ENCODE data around the gene INPPL1. TPM values are rescaled to one million over a fixed set of nuclear protein-coding genes. Genes with fewer than 3 reads are reported as not detected.
A peak's percentile ranks its signal among the peaks of the same experiment; 100 is the strongest.

Gene INPPL1
- total RNA-seq, 2 donors from 2014 or later = 102 to 108 TPM

DNA sequence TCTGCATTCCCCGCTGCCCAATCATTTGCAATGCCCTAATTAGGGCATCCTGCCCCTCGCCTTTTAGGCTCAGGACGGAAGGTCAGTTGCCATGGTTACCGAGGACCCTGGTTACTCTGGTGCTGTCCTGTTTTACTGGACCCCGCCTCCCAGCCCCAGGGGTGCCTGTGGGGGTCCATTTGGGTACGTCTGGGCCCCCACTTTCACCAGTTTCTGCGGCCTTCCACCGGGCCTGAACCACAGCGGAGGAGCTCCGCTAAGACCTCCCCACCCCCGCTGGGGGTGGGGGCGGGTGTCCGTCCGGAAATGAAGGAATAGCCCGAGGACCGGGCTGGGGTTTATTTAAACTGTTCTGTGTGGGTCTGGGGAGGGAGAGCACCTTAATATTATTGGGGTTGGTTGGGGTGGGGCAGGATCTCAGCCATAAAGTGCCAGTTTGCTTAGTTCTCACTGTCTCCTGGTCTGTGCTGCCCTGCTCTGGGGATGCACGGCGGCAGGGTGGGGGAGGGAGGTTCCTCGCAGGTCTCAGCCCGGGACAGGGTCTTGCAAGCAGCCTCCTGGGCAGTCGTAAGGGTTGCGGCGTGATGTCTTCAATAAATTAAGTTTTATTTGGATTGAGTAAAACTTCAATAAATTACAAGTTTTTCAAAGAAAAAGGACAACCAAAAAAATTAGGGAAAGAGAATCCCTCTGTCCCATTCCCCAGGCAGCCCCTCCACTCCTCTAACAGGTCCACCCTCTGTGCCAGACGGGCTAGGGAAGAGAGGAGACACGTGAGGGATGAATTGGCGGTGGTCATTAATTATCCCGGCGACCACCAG, 14.1 kb downstream of the INPPL1 start:
- peaks cover 42% of the 10 kb centered on the region for H3K27me3 Mint-ChIP-seq
- no peaks in the 10 kb centered on the region for H3K9me3 ChIP-seq (ENCODE audit: control insufficient read depth, low read length, poor library complexity, severe bottlenecking)
- DNase-seq (no peak), ATAC-seq (no peak)
- peaks cover 34% of the 10 kb centered on the region for H3K4me1 Mint-ChIP-seq
- H3K4me3 Mint-ChIP-seq = peak overlapping the region; percentile 49
- H3K27ac Mint-ChIP-seq = no peak overlapping the region
- H3K36me3 Mint-ChIP-seq (ENCODE audit: low read depth) = peaks cover 20% of the 10 kb centered on the region

DNA sequence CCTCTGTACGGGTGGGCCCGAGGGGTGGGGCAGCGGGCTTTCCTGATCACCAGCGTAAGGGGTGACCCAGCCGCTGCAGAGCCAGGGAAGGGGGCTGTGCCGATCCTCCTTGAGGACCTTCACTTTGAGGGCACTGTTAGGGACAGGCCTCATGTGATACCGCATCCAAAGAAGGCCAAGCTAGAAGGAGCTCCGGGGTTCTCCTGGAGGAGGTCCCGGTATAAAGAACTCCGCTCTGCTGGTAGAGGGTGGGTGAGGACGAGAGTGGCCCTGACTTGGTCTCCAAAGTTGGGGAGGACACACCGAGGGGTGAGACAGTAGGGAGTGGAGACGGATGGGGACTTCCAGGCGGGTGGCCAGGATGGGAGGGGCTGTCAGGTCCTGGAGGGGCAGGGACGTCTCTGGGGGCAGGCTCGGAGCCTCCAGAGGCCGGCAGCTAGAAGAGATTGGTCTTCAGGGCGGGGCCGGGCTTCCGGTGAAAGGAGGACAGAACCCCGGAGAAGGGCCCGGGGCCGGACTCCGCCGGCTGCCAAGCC, 14.8 kb downstream of the INPPL1 start:
- no peak for DNase-seq
- H3K36me3 Mint-ChIP-seq (ENCODE audit: low read depth) = peaks cover 17% of the 10 kb centered on the region
- H3K27ac Mint-ChIP-seq = no peak overlapping the region
- H3K4me3 Mint-ChIP-seq = peak overlapping the region; percentile 49
- peaks cover 42% of the 10 kb centered on the region for H3K27me3 Mint-ChIP-seq
- ATAC-seq = no peak
- H3K4me1 Mint-ChIP-seq = peaks cover 31% of the 10 kb centered on the region
- no peaks in the 10 kb centered on the region for H3K9me3 ChIP-seq (ENCODE audit: control insufficient read depth, low read length, poor library complexity, severe bottlenecking)

DNA sequence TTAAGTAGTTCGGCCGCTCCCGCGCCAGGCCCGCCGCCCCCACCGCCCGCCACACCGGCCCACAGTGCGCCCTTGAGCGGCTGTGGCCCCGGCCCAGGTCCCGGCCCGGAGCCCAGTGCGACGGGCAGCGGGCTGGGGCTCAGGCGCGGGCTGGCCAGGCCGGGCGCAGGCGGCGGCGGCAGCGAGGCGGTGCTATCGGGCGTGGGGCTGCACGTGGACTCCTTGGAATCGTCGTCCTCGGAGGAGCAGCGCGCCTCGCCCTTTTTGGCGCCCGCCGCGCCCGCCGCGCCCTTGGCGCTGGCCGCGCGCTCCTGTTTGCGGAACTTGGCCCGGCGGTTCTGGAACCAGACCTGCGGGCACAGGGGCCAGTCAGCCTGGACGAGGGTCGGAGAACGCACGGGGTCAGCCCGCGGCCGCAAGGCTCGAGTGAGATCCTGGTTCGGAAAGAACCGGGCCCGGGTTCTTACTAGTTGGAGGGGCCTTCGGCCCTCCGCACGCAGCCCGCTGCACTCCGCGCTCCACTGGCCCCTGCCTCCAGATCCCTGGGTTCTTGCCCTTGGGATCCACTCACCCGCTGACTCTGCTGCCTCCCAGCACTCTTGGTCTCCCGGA, 15.4 kb downstream of the INPPL1 start:
- Mint-ChIP-seq H3K27ac (peak overlapping the region; percentile 21), H3K4me1 (peaks cover 33% of the 10 kb centered on the region), H3K4me3 (peak overlapping the region; percentile 84), H3K27me3 (peaks cover 42% of the 10 kb centered on the region), H3K36me3 (ENCODE audit: low read depth) (peaks cover 17% of the 10 kb centered on the region)
- peak; percentile 17 for ATAC-seq
- no peak for DNase-seq
- no peaks in the 10 kb centered on the region for H3K9me3 ChIP-seq (ENCODE audit: control insufficient read depth, low read length, poor library complexity, severe bottlenecking)

DNA sequence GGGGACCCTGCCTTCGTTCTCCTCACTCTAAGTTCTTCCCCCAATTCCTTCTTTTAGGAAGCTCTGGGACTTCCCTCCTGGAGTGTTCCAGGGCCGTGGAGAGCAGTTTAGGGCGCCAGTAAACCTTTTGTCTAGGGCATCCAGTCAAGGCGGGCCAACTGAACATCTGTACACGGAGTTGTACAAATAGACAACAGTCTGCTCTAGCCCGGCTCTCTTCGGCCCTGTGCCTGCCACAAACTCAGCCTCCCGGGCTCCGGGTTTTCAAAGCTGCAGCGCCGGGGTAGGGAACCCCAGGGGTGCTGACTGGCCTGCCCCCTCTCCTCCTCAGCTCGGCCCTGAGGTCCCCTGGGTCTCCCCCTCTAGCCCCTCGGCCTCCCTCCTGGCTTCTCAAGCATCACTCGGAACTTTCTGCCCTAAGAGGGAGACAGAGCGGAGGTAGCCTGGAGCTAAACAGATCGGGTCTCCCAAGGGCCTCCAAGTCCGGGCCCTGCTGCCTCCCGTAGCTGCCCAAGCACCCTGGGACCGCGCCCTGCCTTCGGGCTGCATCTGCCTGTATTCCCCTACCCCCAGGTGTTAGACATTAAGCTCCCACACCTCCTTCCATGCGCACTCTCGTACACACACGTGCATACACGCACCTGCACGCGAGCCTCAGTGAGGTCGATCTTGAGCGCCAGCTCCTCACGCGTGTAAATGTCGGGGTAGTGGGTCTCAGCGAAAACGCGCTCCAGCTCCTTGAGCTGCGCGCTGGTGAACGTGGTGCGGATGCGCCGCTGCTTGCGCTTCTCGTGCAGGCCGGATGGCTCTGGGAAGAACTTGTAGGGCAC, 16.1 kb downstream of the INPPL1 start:
- DNase-seq (no peak), ATAC-seq (peak; percentile 9)
- H3K9me3 ChIP-seq (ENCODE audit: control insufficient read depth, low read length, poor library complexity, severe bottlenecking) = no peaks in the 10 kb centered on the region
- H3K36me3 Mint-ChIP-seq (ENCODE audit: low read depth) = peaks cover 17% of the 10 kb centered on the region
- H3K4me1 Mint-ChIP-seq = peaks cover 31% of the 10 kb centered on the region
- peaks cover 42% of the 10 kb centered on the region for H3K27me3 Mint-ChIP-seq
- H3K27ac Mint-ChIP-seq = peak overlapping the region; percentile 21
- peak overlapping the region; percentile 84 for H3K4me3 Mint-ChIP-seq

DNA sequence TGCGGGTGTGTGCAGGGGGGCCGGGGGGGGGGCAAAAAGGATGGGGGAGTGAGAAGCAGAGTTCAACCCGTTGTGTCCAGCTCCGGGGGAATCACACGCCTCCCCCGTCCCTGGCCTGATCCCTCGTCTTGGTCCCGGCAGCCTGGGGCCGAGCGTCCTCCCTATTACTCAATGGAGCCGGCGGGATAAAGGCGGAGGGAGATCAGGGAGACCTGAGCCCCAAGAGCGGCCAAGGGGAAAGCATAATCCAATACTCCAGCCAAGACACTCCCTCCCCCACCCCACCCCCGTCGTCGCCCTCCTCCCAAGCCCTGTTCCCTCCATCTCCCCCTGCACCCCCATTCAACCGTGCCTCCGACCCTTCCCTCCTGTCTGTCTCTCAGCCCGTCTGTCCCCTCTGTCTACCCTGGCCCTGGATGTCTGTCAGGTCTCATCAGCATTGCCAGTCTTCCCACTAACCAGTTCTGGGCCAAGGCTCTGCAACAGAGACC, 16.8 kb downstream of the INPPL1 start:
- H3K27me3 Mint-ChIP-seq = peaks cover 42% of the 10 kb centered on the region
- no peaks in the 10 kb centered on the region for H3K9me3 ChIP-seq (ENCODE audit: control insufficient read depth, low read length, poor library complexity, severe bottlenecking)
- peaks cover 17% of the 10 kb centered on the region for H3K36me3 Mint-ChIP-seq (ENCODE audit: low read depth)
- ATAC-seq (no peak), DNase-seq (no peak)
- peaks cover 31% of the 10 kb centered on the region for H3K4me1 Mint-ChIP-seq
- no peak overlapping the region for H3K27ac Mint-ChIP-seq
- H3K4me3 Mint-ChIP-seq = peak overlapping the region; percentile 19

DNA sequence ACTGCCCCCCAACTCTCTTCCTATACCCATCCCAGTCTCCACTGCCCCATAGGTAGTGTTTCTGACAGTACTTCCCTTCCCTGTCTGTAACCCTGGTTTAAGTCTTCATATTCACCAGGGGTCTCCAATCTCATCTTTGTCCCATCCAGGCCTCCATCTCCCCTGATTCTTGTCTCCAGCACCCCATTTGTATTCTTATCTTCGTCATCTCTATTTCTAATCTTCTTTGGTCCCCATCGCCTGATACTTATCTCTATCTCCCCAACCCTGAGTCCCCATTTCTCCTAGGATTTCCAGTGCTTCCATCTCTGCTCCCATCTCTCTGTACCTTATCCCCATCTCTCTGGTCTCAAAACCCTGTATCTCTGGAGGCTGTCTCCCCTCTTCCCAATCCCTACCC, 17.6 kb downstream of the INPPL1 start:
- DNase-seq (no peak), ATAC-seq (no peak)
- no peaks in the 10 kb centered on the region for H3K9me3 ChIP-seq (ENCODE audit: control insufficient read depth, low read length, poor library complexity, severe bottlenecking)
- H3K27ac Mint-ChIP-seq = no peak overlapping the region
- H3K27me3 Mint-ChIP-seq = peaks cover 42% of the 10 kb centered on the region
- peaks cover 31% of the 10 kb centered on the region for H3K4me1 Mint-ChIP-seq
- peaks cover 17% of the 10 kb centered on the region for H3K36me3 Mint-ChIP-seq (ENCODE audit: low read depth)
- H3K4me3 Mint-ChIP-seq = peak overlapping the region; percentile 19

DNA sequence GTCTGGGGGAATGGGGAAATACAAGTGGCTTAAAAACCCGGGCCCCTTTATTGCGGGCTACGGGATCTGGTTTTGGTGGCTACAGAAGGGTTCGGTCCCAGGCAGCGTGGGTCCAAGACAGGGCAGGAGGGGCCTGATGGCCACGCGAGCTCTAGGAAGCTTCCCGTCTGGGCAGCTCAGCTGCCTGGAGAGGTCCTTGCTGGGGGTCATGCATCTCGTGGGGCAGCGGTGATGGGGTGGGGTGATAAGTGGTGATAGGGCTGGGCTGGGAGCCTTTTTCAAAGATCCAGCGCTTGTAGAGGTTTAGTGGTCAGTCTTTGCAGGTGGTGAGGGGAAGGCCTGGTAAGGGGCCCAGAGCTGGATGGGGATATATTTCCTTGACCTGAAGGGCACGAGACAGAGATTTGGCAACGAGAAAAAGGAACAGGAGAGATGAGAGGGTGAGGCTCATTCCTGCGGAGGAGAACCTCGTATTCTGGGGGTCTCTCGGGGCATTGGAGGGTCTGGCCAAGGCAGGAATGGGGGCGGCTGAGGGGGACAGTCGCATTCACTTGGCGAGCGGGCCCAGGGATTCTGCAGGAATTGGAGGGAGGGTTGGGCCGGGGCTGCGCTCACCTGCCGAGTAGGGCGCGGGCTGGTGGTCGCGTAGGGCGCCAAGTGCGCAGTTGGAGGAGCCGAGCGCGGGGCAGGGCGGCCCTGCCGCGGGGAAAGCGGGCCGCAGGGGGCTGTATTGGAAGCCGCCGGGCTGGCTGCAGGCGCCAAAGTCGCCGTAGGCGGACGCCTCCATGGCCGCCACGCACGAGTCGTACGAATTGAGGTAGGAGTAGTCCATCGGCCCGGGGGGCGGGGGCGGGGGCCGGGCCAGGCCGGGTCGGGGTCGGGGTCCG, 18.8 kb downstream of the INPPL1 start:
- DNase-seq (no peak), ATAC-seq (no peak)
- H3K36me3 Mint-ChIP-seq (ENCODE audit: low read depth) = peaks cover 17% of the 10 kb centered on the region
- peaks cover 31% of the 10 kb centered on the region for H3K4me1 Mint-ChIP-seq
- peaks cover 41% of the 10 kb centered on the region for H3K27me3 Mint-ChIP-seq
- no peak overlapping the region for H3K27ac Mint-ChIP-seq
- no peaks in the 10 kb centered on the region for H3K9me3 ChIP-seq (ENCODE audit: control insufficient read depth, low read length, poor library complexity, severe bottlenecking)
- peak overlapping the region; percentile 67 for H3K4me3 Mint-ChIP-seq

DNA sequence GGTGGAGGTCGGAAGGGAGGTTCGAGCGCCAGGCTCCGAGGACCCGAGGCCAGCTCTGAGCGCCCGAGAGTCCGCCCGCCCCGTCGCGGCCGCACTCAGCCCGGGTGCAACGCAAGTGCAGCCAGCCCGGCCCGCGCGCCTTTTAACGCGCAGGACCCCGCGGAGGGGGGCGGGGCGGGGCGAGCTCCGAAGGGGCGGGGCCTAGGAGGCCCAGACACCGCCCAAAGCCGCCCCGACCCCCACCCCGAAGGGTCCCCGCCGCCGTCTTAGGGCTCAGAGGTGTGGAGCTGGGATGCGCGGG, 19.4 kb downstream of the INPPL1 start, which contains the start of gene PHOX2A:
Gene PHOX2A (minus strand): TSS at position 117 of the 301 bp plus-strand sequence. CDS start 172 bp downstream, outside the sequence.
- DNase-seq (no peak), ATAC-seq (no peak)
- peaks cover 36% of the 10 kb centered on the region for H3K27me3 Mint-ChIP-seq
- no peaks in the 10 kb centered on the region for H3K9me3 ChIP-seq (ENCODE audit: control insufficient read depth, low read length, poor library complexity, severe bottlenecking)
- peak within 1 kb of the TSS; percentile 0 for H3K27ac Mint-ChIP-seq
- peaks cover 17% of the 10 kb centered on the region for H3K36me3 Mint-ChIP-seq (ENCODE audit: low read depth)
- peaks cover 31% of the 10 kb centered on the region for H3K4me1 Mint-ChIP-seq
- H3K4me3 Mint-ChIP-seq = peak within 1 kb of the TSS; percentile 67

DNA sequence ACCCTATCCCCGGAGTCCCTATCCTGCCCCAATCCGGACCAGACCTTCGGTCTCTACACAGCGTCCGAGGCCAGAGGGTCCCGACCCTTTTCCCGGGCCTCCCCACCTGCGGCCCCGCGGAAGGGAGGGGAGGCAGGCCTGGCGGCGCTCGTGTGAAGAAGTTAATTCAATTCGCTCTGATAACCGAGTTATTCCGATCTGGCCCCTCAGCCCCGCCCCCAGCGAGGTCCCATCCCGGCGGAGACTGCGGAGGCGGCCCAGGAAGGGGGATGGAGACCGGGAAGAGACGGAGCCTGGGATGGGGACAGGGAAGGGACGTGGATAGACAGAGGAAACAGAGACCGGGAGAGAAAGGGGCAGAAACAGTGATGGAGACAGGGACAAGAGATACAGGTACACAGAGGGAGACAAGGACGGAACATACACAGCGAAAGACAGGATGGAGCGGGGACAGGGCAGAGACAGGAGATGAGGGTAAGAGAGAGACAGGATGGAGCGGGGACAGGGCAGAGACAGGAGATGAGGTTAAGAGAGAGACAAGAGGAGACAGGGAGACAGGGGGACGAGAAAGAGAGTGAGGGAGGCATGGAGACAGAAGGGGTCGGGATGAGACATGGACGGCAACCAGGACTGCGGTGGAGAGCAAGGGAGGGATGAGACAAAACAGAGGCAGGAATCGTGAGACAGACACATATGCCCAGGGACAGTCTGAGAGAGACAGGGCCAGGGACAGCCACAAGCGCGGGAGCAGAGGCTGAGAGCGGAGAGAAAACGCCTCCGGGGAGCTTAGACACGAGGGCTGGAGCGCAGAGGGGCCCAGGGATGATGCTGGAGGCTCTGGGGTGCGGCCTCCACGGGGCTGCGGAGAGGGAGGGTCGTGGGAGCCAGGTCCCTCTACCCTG, 20.0 kb downstream of the INPPL1 start:
- peak overlapping the region; percentile 0 for H3K27ac Mint-ChIP-seq
- peaks cover 39% of the 10 kb centered on the region for H3K27me3 Mint-ChIP-seq
- peak overlapping the region; percentile 60 for H3K4me3 Mint-ChIP-seq

DNA sequence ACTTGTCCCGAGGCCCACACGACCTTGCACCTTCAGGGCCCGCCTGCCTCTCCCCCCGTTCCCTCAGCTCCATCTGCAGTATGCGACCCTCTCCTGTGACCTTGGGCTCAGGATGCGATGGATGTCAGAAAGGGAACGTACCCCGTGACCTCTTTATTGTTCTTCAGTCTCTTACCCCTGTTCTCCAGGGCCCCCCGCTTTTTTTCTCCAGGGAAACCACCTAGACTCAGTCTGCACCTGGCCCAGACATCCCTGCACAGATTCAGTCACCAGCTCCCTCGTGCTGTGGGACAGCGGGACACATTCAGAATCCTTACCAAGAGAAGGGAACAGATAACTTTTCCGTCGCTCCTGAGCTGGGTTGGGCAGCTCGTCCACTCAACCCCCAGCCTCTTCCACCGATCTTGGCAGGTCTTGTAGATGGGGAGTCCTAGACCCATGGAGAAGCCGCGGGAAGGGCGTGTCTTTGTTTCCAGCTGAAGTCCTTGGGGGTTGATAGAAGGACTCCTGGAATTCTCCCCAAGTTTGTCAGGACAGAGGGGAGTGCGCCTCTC, 20.8 kb downstream of the INPPL1 start:
- DNase-seq (no peak), ATAC-seq (no peak)
- Mint-ChIP-seq H3K4me3 (no peak overlapping the region), H3K4me1 (peaks cover 26% of the 10 kb centered on the region), H3K36me3 (ENCODE audit: low read depth) (peaks cover 20% of the 10 kb centered on the region), H3K27ac (no peak overlapping the region), H3K27me3 (peaks cover 42% of the 10 kb centered on the region)
- H3K9me3 ChIP-seq (ENCODE audit: control insufficient read depth, low read length, poor library complexity, severe bottlenecking) = no peaks in the 10 kb centered on the region

More for the DNA sequence above, 20.0 kb downstream of the INPPL1 start:
- no peaks in the 10 kb centered on the region for H3K9me3 ChIP-seq (ENCODE audit: control insufficient read depth, low read length, poor library complexity, severe bottlenecking)
- Mint-ChIP-seq H3K4me1 (peaks cover 28% of the 10 kb centered on the region), H3K36me3 (ENCODE audit: low read depth) (peaks cover 18% of the 10 kb centered on the region)
- DNase-seq (no peak), ATAC-seq (peak; percentile 21)

DNA sequence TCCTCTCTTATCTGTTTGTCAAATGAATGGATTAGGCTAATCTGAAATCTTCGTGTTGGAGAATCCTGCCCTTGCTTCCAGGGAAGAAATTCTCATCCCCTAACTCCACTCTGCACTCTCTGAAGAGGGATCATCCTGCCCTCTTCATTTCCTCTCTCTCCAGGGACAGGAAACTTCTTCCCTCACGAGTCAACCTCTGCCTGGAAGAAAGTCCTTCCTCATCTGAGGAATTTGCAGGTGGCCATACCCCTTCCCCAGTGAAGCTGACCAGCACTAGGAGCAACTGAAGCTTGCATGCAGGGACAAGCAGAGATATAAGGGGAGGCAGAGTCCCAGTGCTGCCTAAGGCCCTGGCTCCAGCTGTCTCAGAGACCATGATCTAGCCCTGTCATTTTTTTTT, 23.0 kb downstream of the INPPL1 start:
- ATAC-seq (no peak), DNase-seq (no peak)
- no peak overlapping the region for H3K27ac Mint-ChIP-seq
- H3K36me3 Mint-ChIP-seq (ENCODE audit: low read depth) = peaks cover 12% of the 10 kb centered on the region
- peaks cover 39% of the 10 kb centered on the region for H3K27me3 Mint-ChIP-seq
- no peak overlapping the region for H3K4me3 Mint-ChIP-seq
- H3K4me1 Mint-ChIP-seq = peaks cover 10% of the 10 kb centered on the region
- no peaks in the 10 kb centered on the region for H3K9me3 ChIP-seq (ENCODE audit: control insufficient read depth, low read length, poor library complexity, severe bottlenecking)
